IMR-90 (cell line): ENCODE measurements around the gene EIF4H.

Experiments used
- CTCF ChIP-seq: conservative IDR thresholded peaks from 2 replicates; pipeline ENCODE4 v1.5.1; 2012; ENCODE audit warnings: mild to moderate bottlenecking, low read depth, low read length, improper control_type of control experiment
- MAFK ChIP-seq: IDR thresholded peaks from 2 replicates; pipeline ENCODE4 v1.6.1; 2012; ENCODE audit warnings: low read depth, low read length, improper control_type of control experiment

- TF ChIP-seq CTCF (no peak), MAFK (no peak)
Observed at GRCh38 chr7:74153736-74154135, 20.4 kb upstream of the EIF4H start.
